Right renal pelvis (tissue), 4 donors: ENCODE results near the gene PKHD1. TPM values are rescaled to one million over a fixed set of nuclear protein-coding genes. Genes with fewer than 3 reads are reported as not detected.

Experiments used
- DNase-seq, 4 donors: peaks; one replicate each; pipeline ENCODE4 v3.0.0-alpha.2; 2013; ENCODE audit warnings: low read depth in 4 of 4, low spot score in 3 of 4, missing footprints in 1 of 4
- polyA plus RNA-seq, 4 donors: library from polyadenylated mRNA; unstranded; fragments of 120-200 nt; gene quantifications; one replicate each; pipeline ENCODE4 v1.2.1, GENCODE V29; 2013; ENCODE audit not compliant: insufficient read length in 4 of 4

PKHD1 gene
- polyA plus RNA-seq, 4 donors: 19.6 to 24.9 (median 22.1) TPM

GRCh38 chr6:51574040-51574439 is 513.4 kb downstream of the PKHD1 start:
- DNase-seq: no peak

- no peak for DNase-seq
These were observed 516.2 kb downstream of the PKHD1 start for GRCh38 chr6:51571168-51571567.

- no peak for DNase-seq
These were observed 517.1 kb downstream of the PKHD1 start for GRCh38 chr6:51570168-51570921.

GRCh38 chr6:51569594-51569993 is 517.8 kb downstream of the PKHD1 start:
- DNase-seq: no peak

GRCh38 chr6:51568771-51569170 is 518.6 kb downstream of the PKHD1 start:
- no peak for DNase-seq

GRCh38 chr6:51565472-51565871 is 521.9 kb downstream of the PKHD1 start:
- no peak for DNase-seq

Other genes starting within 250 kb of the PKHD1 start
- gene IL17A, start 98.8 kb upstream of the PKHD1 start, polyA plus RNA-seq: not detected
- gene IL17F, start 156.9 kb upstream of the PKHD1 start, polyA plus RNA-seq: under 1 TPM in 3 of 4 donors, not detected in 1; 0.25 to 0.37 (median 0.36) TPM
- 100 to 1,000 TPM; 119 to 137 (median 127) TPM for gene MCM3, start 197.1 kb upstream of the PKHD1 start, polyA plus RNA-seq